GM12878 (cell line): ENCODE measurements around the gene MYO16. TPM values are rescaled to one million over a fixed set of nuclear protein-coding genes. Genes with fewer than 3 reads are reported as not detected.

Experiments used
- BACH1 ChIP-seq: fragments of 450-650 bp; IDR thresholded peaks from 2 replicates; pipeline ENCODE4 v1.6.1; 2017; ENCODE audit warnings: mild to moderate bottlenecking, borderline replicate concordance
- EED ChIP-seq: sonication (generic); IDR thresholded peaks from 2 replicates; pipeline ENCODE4 v1.6.1; 2016; ENCODE audit warnings: antibody characterized with exemption, low read depth
- EGR1 ChIP-seq, 2 experiments: IDR thresholded peaks; 1 replicate in 1 of 2; 2 replicates in 1 of 2; pipeline ENCODE4 v1.6.1; 2011 to 2012; ENCODE audit warnings: low read depth in 2 of 2, low read length in 2 of 2, borderline replicate concordance in 1 of 2, mild to moderate bottlenecking in 1 of 2, moderate library complexity in 1 of 2
- HCFC1 ChIP-seq: fragments of 150-350 bp; IDR thresholded peaks from 2 replicates; pipeline ENCODE4 v1.6.1; 2014; ENCODE audit warnings: low read length
- MYB ChIP-seq: fragments of 150-350 bp; IDR thresholded peaks from 2 replicates; pipeline ENCODE4 v1.6.1; 2014; ENCODE audit warnings: mild to moderate bottlenecking, low read depth, low read length, borderline replicate concordance
- RFX5 ChIP-seq: IDR thresholded peaks from 2 replicates; pipeline ENCODE4 v1.6.1; 2011; ENCODE audit warnings: low read depth, low read length, improper control_type of control experiment
- SMAD5 ChIP-seq: IDR thresholded peaks from 2 replicates; pipeline ENCODE4 v1.6.1; 2016; ENCODE audit warnings: antibody characterized with exemption, low read depth
- STAT1 ChIP-seq: fragments of 450-650 bp; conservative IDR thresholded peaks from 2 replicates; pipeline ENCODE4 v1.6.1; 2014; ENCODE audit warnings: antibody characterized with exemption, mild to moderate bottlenecking
- ZBTB11 ChIP-seq: fragments of 450-650 bp; formaldehyde crosslinking; IDR thresholded peaks from 2 replicates; pipeline ENCODE4 v1.5.0; 2022; ENCODE audit warnings: mild to moderate bottlenecking, missing genetic modification characterization
- ZBTB33 ChIP-seq: fragments of 450-650 bp; IDR thresholded peaks from 2 replicates; pipeline ENCODE4 v1.6.1; 2017; ENCODE audit warnings: mild to moderate bottlenecking
- polyA plus RNA-seq, 11 experiments: library from polyadenylated mRNA; depleted of rRNA in 4 of 11; unstranded in 6 of 11; stranded (reverse) in 5 of 11; fragments of >200 nt; fragmentation: Nextera tagmentation in 4 of 11; fragmentation: Illumina TruSeq in 1 of 11; extraction: Ambion mirVana in 4 of 11; extraction: Trizol in 1 of 11; gene quantifications; 1 replicate in 1 of 11; 2 replicates in 10 of 11; pipeline versions ENCODE4 v1.2.1 to v1.2.3, GENCODE V29; 2011 to 2016; ENCODE audit warnings: inconsistent platforms in 2 of 11, missing spikeins in 2 of 11, low read depth in 1 of 11
- total RNA-seq, 4 experiments: library from RNA; depleted of rRNA in 3 of 4; stranded (reverse); fragments of >200 nt in 3 of 4; fragmentation: Illumina TruSeq in 1 of 4; extraction: Trizol in 1 of 4; gene quantifications; 2 replicates each; pipeline versions ENCODE4 v1.2.1 to v1.2.3, GENCODE V29; 2013 to 2021
- TF ChIP-seq, protein P1 (sequence below): IDR thresholded peaks from 2 replicates; pipeline ENCODE4 v1.6.1; 2011; ENCODE audit warnings: low read depth, low read length, improper control_type of control experiment, borderline replicate concordance

MYO16 gene
- total and polyA plus RNA-seq, 10 of the 15 experiments (the other 5 are each of a cell fraction or from before 2014, with no cell fraction given) = under 0.01 to 1.7 (median 0.05) TPM; not detected in 4

DNA sequence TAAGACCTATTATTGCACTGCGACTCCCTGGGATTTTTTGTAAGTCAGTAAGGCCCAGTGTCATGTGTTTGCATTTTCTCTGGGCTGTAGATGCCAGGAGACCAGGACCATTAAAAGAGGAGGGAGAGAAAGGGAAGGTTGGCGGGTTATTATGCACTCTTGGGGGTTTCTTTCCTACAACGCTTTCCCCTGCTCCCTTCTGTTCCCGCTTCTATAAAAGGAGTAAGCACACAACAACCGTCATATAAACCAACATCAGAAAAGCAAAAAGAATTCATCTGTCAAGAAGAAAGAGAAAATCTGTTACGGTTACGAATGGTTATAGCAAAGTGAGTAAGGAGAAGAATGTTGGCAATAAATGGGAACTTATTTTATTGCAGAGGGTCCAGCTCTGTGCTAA, 615.2 kb downstream of the MYO16 start (continued):
- TF ChIP-seq ZBTB33 (no peak), RFX5 (no peak), ZBTB11 (CRISPR knock-in tag) (no peak), EED (no peak), BACH1 (no peak), HCFC1 (no peak), STAT1 (no peak), EGR1 (IDR thresholded peaks at IDR 0.05; ENCODE audit: borderline replicate concordance in 1 of 2, low read depth in 2 of 2, low read length in 2 of 2) (no peak), MYB (no peak), SMAD5 (no peak)
- TF ChIP-seq, protein P1, sequence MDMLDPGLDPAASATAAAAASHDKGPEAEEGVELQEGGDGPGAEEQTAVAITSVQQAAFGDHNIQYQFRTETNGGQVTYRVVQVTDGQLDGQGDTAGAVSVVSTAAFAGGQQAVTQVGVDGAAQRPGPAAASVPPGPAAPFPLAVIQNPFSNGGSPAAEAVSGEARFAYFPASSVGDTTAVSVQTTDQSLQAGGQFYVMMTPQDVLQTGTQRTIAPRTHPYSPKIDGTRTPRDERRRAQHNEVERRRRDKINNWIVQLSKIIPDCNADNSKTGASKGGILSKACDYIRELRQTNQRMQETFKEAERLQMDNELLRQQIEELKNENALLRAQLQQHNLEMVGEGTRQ = no peak
- TF ChIP-seq, all 136 proteins: peak for 0
